ENCODE data around the gene CAPZA2. TPM values are rescaled to one million over a fixed set of nuclear protein-coding genes. Genes with fewer than 3 reads are reported as not detected.

CAPZA2 gene
- total and polyA plus RNA-seq, 9 of the 15 experiments (the other 6 are each of a cell fraction or from before 2014, with no cell fraction given), result 67.0 to 524 (median 176) TPM

- peak; percentile 89 for TF ChIP-seq ADNP (tag; IDR thresholded peaks at IDR 0.05)
- TF ChIP-seq ZNF24 (IDR thresholded peaks at IDR 0.05), result peak; percentile 89
- TF ChIP-seq NFE2L1 (tag; IDR thresholded peaks at IDR 0.05; ENCODE audit: borderline replicate concordance, low read depth), result no peak
- TF ChIP-seq GTF2A2 (tag; IDR thresholded peaks at IDR 0.05), result no peak
- TF ChIP-seq TOE1 (IDR thresholded peaks at IDR 0.05; ENCODE audit: borderline replicate concordance), result peak; percentile 82; the same call in 1 of the 2 replicates
- no peak for TF ChIP-seq TOE1 (CRISPR knock-in tag; IDR thresholded peaks at IDR 0.05; ENCODE audit: borderline replicate concordance, low read depth)
- TF ChIP-seq U2AF1 (optimal IDR thresholded peaks at IDR 0.05; ENCODE audit: low read depth, low read length), result no peak
- TF ChIP-seq XRCC4 (IDR thresholded peaks at IDR 0.05; ENCODE audit: extremely low read depth, insufficient read depth, insufficient read length), result no peak
- no peak for TF ChIP-seq PURB (CRISPR knock-in tag; IDR thresholded peaks at IDR 0.05; ENCODE audit: low read depth)
- TF ChIP-seq SREBF2 (CRISPR knock-in tag; IDR thresholded peaks at IDR 0.05), result no peak
- peak; percentile 94 for TF ChIP-seq MYNN (IDR thresholded peaks at IDR 0.05)
- TF ChIP-seq MYNN (CRISPR knock-in tag; IDR thresholded peaks at IDR 0.05), result no peak
- TF ChIP-seq SRSF9 (IDR thresholded peaks at IDR 0.05; ENCODE audit: borderline replicate concordance, low read depth, low read length), result no peak
- no peak for TF ChIP-seq JUNB (CRISPR knock-in tag; conservative IDR thresholded peaks at IDR 0.05)
- 0 out of 2 replicates have a peak, but pooled peaks have one; percentile 73 for TF ChIP-seq ZNF23 (CRISPR knock-in tag; IDR thresholded peaks at IDR 0.05)
- peak; percentile 72; the same call in 1 of the 2 replicates for TF ChIP-seq BCL6 (CRISPR knock-in tag; IDR thresholded peaks at IDR 0.05)
- no peak for TF ChIP-seq ZNF668 (CRISPR knock-in tag; IDR thresholded peaks at IDR 0.05)
- peak; percentile 84 for TF ChIP-seq THRB (CRISPR knock-in tag; conservative IDR thresholded peaks at IDR 0.05)
- peak; percentile 99 for TF ChIP-seq ARID3A (IDR thresholded peaks at IDR 0.05; ENCODE audit: borderline replicate concordance, low read depth, low read length)
- peak; percentile 61; the same call in 1 of the 2 replicates for TF ChIP-seq HBP1 (CRISPR knock-in tag; IDR thresholded peaks at IDR 0.05)
- TF ChIP-seq ZNF165 (CRISPR knock-in tag; IDR thresholded peaks at IDR 0.05; ENCODE audit: borderline replicate concordance), result no peak
- TF ChIP-seq ZNF197 (CRISPR knock-in tag; IDR thresholded peaks at IDR 0.05; ENCODE audit: low read depth), result peak; percentile 99
- TF ChIP-seq CCNT2 (IDR thresholded peaks at IDR 0.05; ENCODE audit: borderline replicate concordance, extremely low read depth, insufficient read length, low read depth, low read length), result peak; percentile 99
- TF ChIP-seq FUS (optimal IDR thresholded peaks at IDR 0.05; ENCODE audit: low read depth, low read length), result no peak
- TF ChIP-seq ZNF124 (CRISPR knock-in tag; IDR thresholded peaks at IDR 0.05), result no peak
- peak; percentile 81 for TF ChIP-seq CEBPB (tag; IDR thresholded peaks at IDR 0.05)
Measured at GRCh38 chr7:116876664-116877442, 14.5 kb downstream of the CAPZA2 start (continued).

All from K562 (cell line).